Occipital lobe (tissue), 2 donors: ENCODE data around the gene TBC1D8. TPM values are rescaled to one million over a fixed set of nuclear protein-coding genes. Genes with fewer than 3 reads are reported as not detected.

Experiments used
- small RNA-seq: library from RNA; depleted of rRNA; stranded (forward); fragments of <200 nt; gene quantifications from one replicate; pipeline ENCODE3, GENCODE V24; 2014
- total RNA-seq: library from RNA; depleted of rRNA; stranded (reverse); fragments of >200 nt; gene quantifications from one replicate; pipeline ENCODE4 v1.2.3, GENCODE V29; 2014

Gene TBC1D8
- total RNA-seq, 1 donor from 2014 or later, result 11.7 TPM

Small RNAs within 50 kb of the gene (small RNA-seq; reads per million reads assigned to genes)
- gene BBIP1P1, result not detected

Other genes with a start within 250 kb of the TBC1D8 start
- gene RPL31, start 149.1 kb downstream of the TBC1D8 start, total RNA-seq, result 876 TPM
- gene CNOT11, start 101.5 kb upstream of the TBC1D8 start, total RNA-seq, result 10.9 TPM
- 55.8 TPM for gene RNF149, start 157.3 kb upstream of the TBC1D8 start, total RNA-seq
- gene CREG2, start 236.1 kb upstream of the TBC1D8 start, total RNA-seq, result 4.8 TPM